Lower leg skin (tissue), 3 donors: ENCODE data around the gene PCED1A.

ENCODE experiments used
- CTCF ChIP-seq, 3 donors: fragments of 450-650 bp; IDR thresholded peaks; one replicate each; pipeline ENCODE4 v1.5.1; 2016; ENCODE audit warnings: antibody characterized with exemption in 3 of 3, mild to moderate bottlenecking in 3 of 3, moderate library complexity in 2 of 3
- POLR2A ChIP-seq, 2 donors: fragments of 450-650 bp; IDR thresholded peaks; one replicate each; pipeline ENCODE4 v1.6.1; 2016 to 2017; ENCODE audit warnings: antibody characterized with exemption in 2 of 2, mild to moderate bottlenecking in 1 of 2, moderate library complexity in 1 of 2

- no peak for TF ChIP-seq CTCF (IDR thresholded peaks at IDR 0.05)
- no peak for TF ChIP-seq POLR2A (IDR thresholded peaks at IDR 0.05)
Observed at GRCh38 chr20:2846698-2847097, 6.2 kb upstream of the PCED1A start.
